ENCODE data around the gene HSD3B7. TPM values are rescaled to one million over a fixed set of nuclear protein-coding genes. Genes with fewer than 3 reads are reported as not detected.

Gene HSD3B7
- total RNA-seq, 4 donors from 2014 or later: 7.0 to 31.8 (median 29.6) TPM

GRCh38 chr16:31000671-31001382 is 15.8 kb downstream of the HSD3B7 start:
- H3K27ac ChIP-seq: no peak overlapping the region
- H3K9me3 ChIP-seq: no peaks in the 10 kb centered on the region
- TF ChIP-seq EP300 (IDR thresholded peaks at IDR 0.05; ENCODE audit: low read depth): no peak
- TF ChIP-seq POLR2A (IDR thresholded peaks at IDR 0.05): no peak
- TF ChIP-seq POLR2AphosphoS5 (IDR thresholded peaks at IDR 0.05): no peak
- TF ChIP-seq CTCF (IDR thresholded peaks at IDR 0.05): no peak
- 72 to 77% methylated on average over 4 to 19 of the region's 19 CpGs for WGBS, 2 donors (ENCODE audit: low coverage in 1 of 2)
- no peak for DNase-seq
- H3K36me3 ChIP-seq: no peaks in the 10 kb centered on the region
- peaks cover 6 to 18% (median 13%) of the 10 kb centered on the region in 4 donors for H3K4me1 ChIP-seq
- peaks cover 5% of the 10 kb centered on the region for H3K27me3 ChIP-seq
- H3K4me3 ChIP-seq: no peak overlapping the region
- intact Hi-C loops (cut with DNase I; ENCODE audit: low total_unique reads): loop anchor here (1.0 kb wide), 1 partner anchor 26 kb away; no protein-coding TSS in a partner anchor
- in situ Hi-C loops (cut with MboI; ENCODE audit: low pct_ligation_motif_present in 1 of 4, low pct_unique_long_range_greater_than_20kb in 1 of 4, low sequenced_read_pairs in 3 of 4): no loop called here

- H3K4me1 ChIP-seq: peaks cover 6 to 10% (median 8%) of the 10 kb centered on the region in 4 donors
- no peaks in the 10 kb centered on the region for H3K9me3 ChIP-seq
- peaks cover 11% of the 10 kb centered on the region for H3K27me3 ChIP-seq
- in situ Hi-C loops (cut with MboI; ENCODE audit: low pct_ligation_motif_present in 1 of 4, low pct_unique_long_range_greater_than_20kb in 1 of 4, low sequenced_read_pairs in 3 of 4) (no loop called here), intact Hi-C loops (cut with DNase I; ENCODE audit: low total_unique reads) (loop anchor here (1.0 kb wide), 1 partner anchor 26 kb away; no protein-coding TSS in a partner anchor)
- H3K27ac ChIP-seq: no peak overlapping the region
- DNase-seq: no peak
- WGBS, 2 donors (ENCODE audit: low coverage in 1 of 2): 50 to 68% methylated on average over 2 to 16 of the region's 16 CpGs
- no peaks in the 10 kb centered on the region for H3K36me3 ChIP-seq
- no peak for TF ChIP-seq EP300 (IDR thresholded peaks at IDR 0.05; ENCODE audit: low read depth)
- no peak for TF ChIP-seq POLR2AphosphoS5 (IDR thresholded peaks at IDR 0.05)
- no peak for TF ChIP-seq CTCF (IDR thresholded peaks at IDR 0.05)
- TF ChIP-seq POLR2A (IDR thresholded peaks at IDR 0.05): no peak
- no peak overlapping the region for H3K4me3 ChIP-seq
Measured at GRCh38 chr16:31001507-31002249, 16.7 kb downstream of the HSD3B7 start.

GRCh38 chr16:31002250-31002700 is 17.3 kb downstream of the HSD3B7 start:
- H3K4me1 ChIP-seq: peaks cover 4 to 6% (median 5%) of the 10 kb centered on the region in 4 donors
- no peaks in the 10 kb centered on the region for H3K36me3 ChIP-seq
- no peak for DNase-seq
- H3K9me3 ChIP-seq: no peaks in the 10 kb centered on the region
- WGBS, 2 donors (ENCODE audit: low coverage in 1 of 2): 68% methylated on average over 10 of the region's 10 CpGs; no CpG with 5 or more reads in 1 of the 2 donors
- intact Hi-C loops (cut with DNase I; ENCODE audit: low total_unique reads) (no loop called here), in situ Hi-C loops (cut with MboI; ENCODE audit: low pct_ligation_motif_present in 1 of 4, low pct_unique_long_range_greater_than_20kb in 1 of 4, low sequenced_read_pairs in 3 of 4) (no loop called here)
- TF ChIP-seq EP300 (IDR thresholded peaks at IDR 0.05; ENCODE audit: low read depth) (no peak), POLR2A (IDR thresholded peaks at IDR 0.05) (no peak), POLR2AphosphoS5 (IDR thresholded peaks at IDR 0.05) (no peak), CTCF (IDR thresholded peaks at IDR 0.05) (no peak)
- no peak overlapping the region for H3K27ac ChIP-seq
- peaks cover 17% of the 10 kb centered on the region for H3K27me3 ChIP-seq
- no peak overlapping the region for H3K4me3 ChIP-seq

- DNase-seq: no peak
- in situ Hi-C loops (cut with MboI; ENCODE audit: low pct_ligation_motif_present in 1 of 4, low pct_unique_long_range_greater_than_20kb in 1 of 4, low sequenced_read_pairs in 3 of 4): no loop called here
- peaks cover 23% of the 10 kb centered on the region for H3K27me3 ChIP-seq
- no peak overlapping the region for H3K27ac ChIP-seq
- H3K4me1 ChIP-seq: peaks cover 0 to under 1% (median 0%) of the 10 kb centered on the region in 4 donors
- intact Hi-C loops (cut with DNase I; ENCODE audit: low total_unique reads): no loop called here
- no peak for TF ChIP-seq POLR2A (IDR thresholded peaks at IDR 0.05)
- no peaks in the 10 kb centered on the region for H3K9me3 ChIP-seq
- no peak overlapping the region for H3K4me3 ChIP-seq
- WGBS, 2 donors (ENCODE audit: low coverage in 1 of 2): 88% methylated on average over 9 of the region's 9 CpGs; no CpG with 5 or more reads in 1 of the 2 donors
- H3K36me3 ChIP-seq: no peaks in the 10 kb centered on the region
Measured at GRCh38 chr16:31002862-31003341, 17.9 kb downstream of the HSD3B7 start.
